Measurements from ENCODE around the gene CRABP2.

Gene CRABP2

GRCh38 chr1:156726549-156727226, 21.3 kb upstream of the CRABP2 start:
- Histone ChIP-seq H3K9me3 (ENCODE audit: control insufficient read depth in 1 of 2, low read length in 2 of 2) (no peaks in the 10 kb centered on the region), H3K4me1 (ENCODE audit: control insufficient read depth in 1 of 2, insufficient read depth in 2 of 2, low read length in 2 of 2) (peaks cover 41 to 44% of the 10 kb centered on the region in 2 donors), H3K36me3 (ENCODE audit: control insufficient read depth in 1 of 2, insufficient read depth in 2 of 2, low read length in 2 of 2) (peaks cover 22 to 30% of the 10 kb centered on the region in 2 donors), H3K9ac (ENCODE audit: low read depth in 1 of 2, low read length in 2 of 2) (peak overlapping the region; percentile 48 to 87), H3K27ac (ENCODE audit: low read depth, low read length) (no peak overlapping the region), H3K27me3 (ENCODE audit: control insufficient read depth in 1 of 2, insufficient read depth in 2 of 2, low read length in 2 of 2) (no peaks in the 10 kb centered on the region), H3K4me3 (ENCODE audit: low read depth in 1 of 2, low read length in 2 of 2) (peak overlapping the region; percentile 90 to 100)

- H3K27me3 ChIP-seq (ENCODE audit: control insufficient read depth in 1 of 2, insufficient read depth in 2 of 2, low read length in 2 of 2), result no peaks in the 10 kb centered on the region
- H3K9ac ChIP-seq (ENCODE audit: low read depth in 1 of 2, low read length in 2 of 2), result peak overlapping the region; percentile 48 to 87
- peaks cover 41 to 44% of the 10 kb centered on the region in 2 donors for H3K4me1 ChIP-seq (ENCODE audit: control insufficient read depth in 1 of 2, insufficient read depth in 2 of 2, low read length in 2 of 2)
- H3K4me3 ChIP-seq (ENCODE audit: low read depth in 1 of 2, low read length in 2 of 2), result peak overlapping the region; percentile 90 to 100
- no peaks in the 10 kb centered on the region for H3K9me3 ChIP-seq (ENCODE audit: control insufficient read depth in 1 of 2, low read length in 2 of 2)
- H3K27ac ChIP-seq (ENCODE audit: low read depth, low read length), result no peak overlapping the region
- H3K36me3 ChIP-seq (ENCODE audit: control insufficient read depth in 1 of 2, insufficient read depth in 2 of 2, low read length in 2 of 2), result peaks cover 23 to 38% of the 10 kb centered on the region in 2 donors
Measured at GRCh38 chr1:156725683-156726280, 20.4 kb upstream of the CRABP2 start.

GRCh38 chr1:156721535-156721934, 16.2 kb upstream of the CRABP2 start:
- H3K27ac ChIP-seq (ENCODE audit: low read depth, low read length), result no peak overlapping the region
- peaks cover 16 to 21% of the 10 kb centered on the region in 2 donors for H3K4me1 ChIP-seq (ENCODE audit: control insufficient read depth in 1 of 2, insufficient read depth in 2 of 2, low read length in 2 of 2)
- H3K27me3 ChIP-seq (ENCODE audit: control insufficient read depth in 1 of 2, insufficient read depth in 2 of 2, low read length in 2 of 2), result no peaks in the 10 kb centered on the region
- no peak overlapping the region for H3K9ac ChIP-seq (ENCODE audit: low read depth in 1 of 2, low read length in 2 of 2)
- no peaks in the 10 kb centered on the region for H3K9me3 ChIP-seq (ENCODE audit: control insufficient read depth in 1 of 2, low read length in 2 of 2)
- no peak overlapping the region for H3K4me3 ChIP-seq (ENCODE audit: low read depth in 1 of 2, low read length in 2 of 2)
- peaks cover 23 to 40% of the 10 kb centered on the region in 2 donors for H3K36me3 ChIP-seq (ENCODE audit: control insufficient read depth in 1 of 2, insufficient read depth in 2 of 2, low read length in 2 of 2)

GRCh38 chr1:156721131-156721530, 15.7 kb upstream of the CRABP2 start:
- Histone ChIP-seq H3K27me3 (ENCODE audit: control insufficient read depth in 1 of 2, insufficient read depth in 2 of 2, low read length in 2 of 2) (no peaks in the 10 kb centered on the region), H3K9ac (ENCODE audit: low read depth in 1 of 2, low read length in 2 of 2) (no peak overlapping the region), H3K4me3 (ENCODE audit: low read depth in 1 of 2, low read length in 2 of 2) (no peak overlapping the region), H3K4me1 (ENCODE audit: control insufficient read depth in 1 of 2, insufficient read depth in 2 of 2, low read length in 2 of 2) (peaks cover 12 to 17% of the 10 kb centered on the region in 2 donors), H3K9me3 (ENCODE audit: control insufficient read depth in 1 of 2, low read length in 2 of 2) (no peaks in the 10 kb centered on the region), H3K36me3 (ENCODE audit: control insufficient read depth in 1 of 2, insufficient read depth in 2 of 2, low read length in 2 of 2) (peaks cover 23 to 40% of the 10 kb centered on the region in 2 donors), H3K27ac (ENCODE audit: low read depth, low read length) (no peak overlapping the region)

GRCh38 chr1:156717351-156717750, 12.0 kb upstream of the CRABP2 start:
- peaks cover 3 to 16% of the 10 kb centered on the region in 2 donors for H3K36me3 ChIP-seq (ENCODE audit: control insufficient read depth in 1 of 2, insufficient read depth in 2 of 2, low read length in 2 of 2)
- H3K4me1 ChIP-seq (ENCODE audit: control insufficient read depth in 1 of 2, insufficient read depth in 2 of 2, low read length in 2 of 2), result no peaks in the 10 kb centered on the region
- H3K27me3 ChIP-seq (ENCODE audit: control insufficient read depth in 1 of 2, insufficient read depth in 2 of 2, low read length in 2 of 2), result no peaks in the 10 kb centered on the region
- H3K27ac ChIP-seq (ENCODE audit: low read depth, low read length), result no peak overlapping the region
- H3K9ac ChIP-seq (ENCODE audit: low read depth in 1 of 2, low read length in 2 of 2), result no peak overlapping the region
- H3K4me3 ChIP-seq (ENCODE audit: low read depth in 1 of 2, low read length in 2 of 2), result no peak overlapping the region
- H3K9me3 ChIP-seq (ENCODE audit: control insufficient read depth in 1 of 2, low read length in 2 of 2), result no peaks in the 10 kb centered on the region

GRCh38 chr1:156714830-156715229, 9.4 kb upstream of the CRABP2 start:
- no peaks in the 10 kb centered on the region for H3K27me3 ChIP-seq (ENCODE audit: control insufficient read depth in 1 of 2, insufficient read depth in 2 of 2, low read length in 2 of 2)
- H3K27ac ChIP-seq (ENCODE audit: low read depth, low read length), result no peak overlapping the region
- H3K4me3 ChIP-seq (ENCODE audit: low read depth in 1 of 2, low read length in 2 of 2), result no peak overlapping the region
- H3K9ac ChIP-seq (ENCODE audit: low read depth in 1 of 2, low read length in 2 of 2), result no peak overlapping the region
- no peaks in the 10 kb centered on the region for H3K36me3 ChIP-seq (ENCODE audit: control insufficient read depth in 1 of 2, insufficient read depth in 2 of 2, low read length in 2 of 2)
- H3K9me3 ChIP-seq (ENCODE audit: control insufficient read depth in 1 of 2, low read length in 2 of 2), result no peaks in the 10 kb centered on the region
- H3K4me1 ChIP-seq (ENCODE audit: control insufficient read depth in 1 of 2, insufficient read depth in 2 of 2, low read length in 2 of 2), result peaks cover 0 to 8% of the 10 kb centered on the region in 2 donors

- Histone ChIP-seq H3K36me3 (ENCODE audit: control insufficient read depth in 1 of 2, insufficient read depth in 2 of 2, low read length in 2 of 2) (no peaks in the 10 kb centered on the region), H3K9ac (ENCODE audit: low read depth in 1 of 2, low read length in 2 of 2) (no peak overlapping the region), H3K9me3 (ENCODE audit: control insufficient read depth in 1 of 2, low read length in 2 of 2) (no peaks in the 10 kb centered on the region), H3K27me3 (ENCODE audit: control insufficient read depth in 1 of 2, insufficient read depth in 2 of 2, low read length in 2 of 2) (no peaks in the 10 kb centered on the region), H3K4me3 (ENCODE audit: low read depth in 1 of 2, low read length in 2 of 2) (no peak overlapping the region), H3K27ac (ENCODE audit: low read depth, low read length) (no peak overlapping the region), H3K4me1 (ENCODE audit: control insufficient read depth in 1 of 2, insufficient read depth in 2 of 2, low read length in 2 of 2) (peaks cover 5 to 13% of the 10 kb centered on the region in 2 donors)
Measured at GRCh38 chr1:156712626-156713025, 7.2 kb upstream of the CRABP2 start.

- H3K27ac ChIP-seq (ENCODE audit: low read depth, low read length), result no peak overlapping the region
- no peaks in the 10 kb centered on the region for H3K36me3 ChIP-seq (ENCODE audit: control insufficient read depth in 1 of 2, insufficient read depth in 2 of 2, low read length in 2 of 2)
- H3K4me1 ChIP-seq (ENCODE audit: control insufficient read depth in 1 of 2, insufficient read depth in 2 of 2, low read length in 2 of 2), result peaks cover 13 to 21% of the 10 kb centered on the region in 2 donors
Measured at GRCh38 chr1:156711011-156711817, 5.8 kb upstream of the CRABP2 start.

GRCh38 chr1:156709757-156710489, 4.5 kb upstream of the CRABP2 start:
- Histone ChIP-seq H3K4me3 (ENCODE audit: low read depth in 1 of 2, low read length in 2 of 2) (no peak overlapping the region), H3K9me3 (ENCODE audit: control insufficient read depth in 1 of 2, low read length in 2 of 2) (no peaks in the 10 kb centered on the region), H3K36me3 (ENCODE audit: control insufficient read depth in 1 of 2, insufficient read depth in 2 of 2, low read length in 2 of 2) (no peaks in the 10 kb centered on the region), H3K27me3 (ENCODE audit: control insufficient read depth in 1 of 2, insufficient read depth in 2 of 2, low read length in 2 of 2) (peaks cover 5 to 10% of the 10 kb centered on the region in 2 donors), H3K27ac (ENCODE audit: low read depth, low read length) (no peak overlapping the region), H3K9ac (ENCODE audit: low read depth in 1 of 2, low read length in 2 of 2) (no peak overlapping the region), H3K4me1 (ENCODE audit: control insufficient read depth in 1 of 2, insufficient read depth in 2 of 2, low read length in 2 of 2) (peaks cover 26 to 34% of the 10 kb centered on the region in 2 donors)

More at GRCh38 chr1:156711011-156711817, 5.8 kb upstream of the CRABP2 start:
- no peaks in the 10 kb centered on the region for H3K9me3 ChIP-seq (ENCODE audit: control insufficient read depth in 1 of 2, low read length in 2 of 2)
- no peaks in the 10 kb centered on the region for H3K27me3 ChIP-seq (ENCODE audit: control insufficient read depth in 1 of 2, insufficient read depth in 2 of 2, low read length in 2 of 2)
- no peak overlapping the region for H3K9ac ChIP-seq (ENCODE audit: low read depth in 1 of 2, low read length in 2 of 2)
- H3K4me3 ChIP-seq (ENCODE audit: low read depth in 1 of 2, low read length in 2 of 2), result no peak overlapping the region

Data from duodenal mucosa (tissue), 2 donors.